ENCODE data around the gene NAIP.

- TF ChIP-seq CTCF (IDR thresholded peaks at IDR 0.05; ENCODE audit: control extremely low read depth in 1 of 3, insufficient read depth in 1 of 3, low read depth in 1 of 3, low read length in 3 of 3) = peak; percentile 10 to 35 (median 34); a peak in 3 of 4 replicates
- peak; percentile 64 to 71 for TF ChIP-seq RAD21 (IDR thresholded peaks at IDR 0.05 in 1 of 2, conservative IDR thresholded peaks at IDR 0.05 in 1 of 2; ENCODE audit: low read depth in 2 of 2, low read length in 2 of 2)
- TF ChIP-seq RBBP5 (IDR thresholded peaks at IDR 0.05; ENCODE audit: borderline replicate concordance, low read depth, low read length) = no peak
- TF ChIP-seq EP300 (IDR thresholded peaks at IDR 0.05; ENCODE audit: borderline replicate concordance in 1 of 2, low read depth in 2 of 2, low read length in 2 of 2) = no peak
- TF ChIP-seq SIN3A (conservative IDR thresholded peaks at IDR 0.05 in 1 of 2, IDR thresholded peaks at IDR 0.05 in 1 of 2; ENCODE audit: low read depth in 1 of 2, low read length in 2 of 2) = no peak
- no peak for TF ChIP-seq MAFK (IDR thresholded peaks at IDR 0.05; ENCODE audit: low read depth, low read length)
- no peak for TF ChIP-seq POLR2A (IDR thresholded peaks at IDR 0.05; ENCODE audit: control extremely low read depth in 1 of 2, low read depth in 2 of 2, low read length in 2 of 2)
- no peak for TF ChIP-seq RXRA (IDR thresholded peaks at IDR 0.05; ENCODE audit: insufficient read depth, low read depth, low read length)
- no peak for TF ChIP-seq JUN (IDR thresholded peaks at IDR 0.05; ENCODE audit: low read depth, low read length)
- TF ChIP-seq KDM4A (IDR thresholded peaks at IDR 0.05; ENCODE audit: low read depth, low read length, severe bottlenecking) = no peak
- TF ChIP-seq EZH2 (IDR thresholded peaks at IDR 0.05; ENCODE audit: low read depth, low read length, severe bottlenecking) = no peak
Observed at GRCh38 chr5:71013575-71013974, 11.6 kb downstream of the NAIP start.

Measured in H1 (cell line).